A549 (cell line): ENCODE measurements around the gene SHBG. TPM values are rescaled to one million over a fixed set of nuclear protein-coding genes. Genes with fewer than 3 reads are reported as not detected.

Source experiments
- BHLHE40 ChIP-seq: IDR thresholded peaks from 2 replicates; pipeline ENCODE4 v1.6.1; 2012; ENCODE audit warnings: low read depth, low read length, inconsistent platforms
- CBX8 ChIP-seq: fragments of 200-600 bp; sonication (generic); IDR thresholded peaks from 2 replicates; pipeline ENCODE4 v1.6.1; 2016
- CHD4 ChIP-seq: fragments of 200-600 bp; sonication (generic); IDR thresholded peaks from 2 replicates; pipeline ENCODE4 v1.6.1; 2016; ENCODE audit warnings: antibody characterized with exemption, mild to moderate bottlenecking, borderline replicate concordance
- EHMT2 ChIP-seq: fragments of 200-600 bp; sonication (generic); IDR thresholded peaks from 2 replicates; pipeline ENCODE4 v1.6.1; 2016; ENCODE audit warnings: antibody characterized with exemption, low read depth, mild to moderate bottlenecking, moderate library complexity
- ESRRA ChIP-seq: fragments of 150-350 bp; IDR thresholded peaks from 2 replicates; pipeline ENCODE4 v1.6.1; 2014; ENCODE audit warnings: mild to moderate bottlenecking, low read length, borderline replicate concordance
- FOSL2 ChIP-seq, 2 experiments: fragments of 450-650 bp in 1 of 2; fragments of >200 bp in 1 of 2; sonication (Bioruptor Twin) in 1 of 2; formaldehyde crosslinking; IDR thresholded peaks; 2 replicates each; pipeline versions ENCODE4 v1.5.0 to v1.6.1; 2016 to 2020; ENCODE audit warnings: mild to moderate bottlenecking in 1 of 2, moderate library complexity in 1 of 2
- GATA3 ChIP-seq: IDR thresholded peaks from 2 replicates; pipeline ENCODE4 v1.6.1; 2012; ENCODE audit warnings: borderline replicate concordance
- HDAC2 ChIP-seq: fragments of 200-600 bp; sonication (generic); IDR thresholded peaks from 2 replicates; pipeline ENCODE4 v1.6.1; 2016
- HOXA7 ChIP-seq: fragments of 250-450 bp; sonication (Bioruptor Pico); IDR thresholded peaks from 2 replicates; pipeline ENCODE4 v1.5.0; 2020; ENCODE audit warnings: mild to moderate bottlenecking, moderate library complexity
- HOXB13 ChIP-seq: fragments of 250-450 bp; sonication (Bioruptor Pico); IDR thresholded peaks from 2 replicates; pipeline ENCODE4 v1.5.0; 2020; ENCODE audit warnings: low read depth, mild to moderate bottlenecking, moderate library complexity
- HOXB5 ChIP-seq: fragments of 250-450 bp; sonication (Bioruptor Pico); IDR thresholded peaks from 2 replicates; pipeline ENCODE4 v1.5.0; 2020; ENCODE audit warnings: mild to moderate bottlenecking, moderate library complexity
- JUN ChIP-seq, 2 experiments: fragments of >200 bp; sonication (Bioruptor Twin); formaldehyde crosslinking; IDR thresholded peaks; 2 replicates in 1 of 2; 3 replicates in 1 of 2; pipeline ENCODE4 v1.6.1; 2016 to 2017
- KDM1A ChIP-seq: fragments of 200-600 bp; sonication (generic); IDR thresholded peaks from 2 replicates; pipeline ENCODE4 v1.6.1; 2016; ENCODE audit warnings: low read depth, mild to moderate bottlenecking
- KDM5A ChIP-seq: fragments of 200-600 bp; sonication (generic); IDR thresholded peaks from 2 replicates; pipeline ENCODE4 v1.6.1; 2016; ENCODE audit warnings: antibody characterized with exemption, mild to moderate bottlenecking
- MAZ ChIP-seq: fragments of 150-350 bp; IDR thresholded peaks from 2 replicates; pipeline ENCODE4 v1.6.1; 2014; ENCODE audit warnings: antibody characterized with exemption, low read depth, low read length, borderline replicate concordance
- MYC ChIP-seq: IDR thresholded peaks from 2 replicates; pipeline ENCODE4 v1.6.1; 2012; ENCODE audit warnings: mild to moderate bottlenecking, inconsistent platforms, low read length, improper control_type of control experiment, borderline replicate concordance
- NFE2L2 ChIP-seq: fragments of 150-350 bp; conservative IDR thresholded peaks from 2 replicates; pipeline ENCODE4 v1.6.1; 2014; ENCODE audit warnings: low read length
- NPAS2 ChIP-seq: fragments of 250-450 bp; sonication (Bioruptor Pico); IDR thresholded peaks from 2 replicates; pipeline ENCODE4 v1.8.0; 2022; ENCODE audit warnings: mild to moderate bottlenecking, moderate library complexity, borderline replicate concordance
- NR3C1 ChIP-seq: fragments of >200 bp; sonication (Bioruptor Twin); formaldehyde crosslinking; IDR thresholded peaks from 3 replicates; pipeline ENCODE4 v1.6.1; 2017
- PHF8 ChIP-seq: fragments of 200-600 bp; sonication (generic); IDR thresholded peaks from 2 replicates; pipeline ENCODE4 v1.6.1; 2016; ENCODE audit warnings: low read depth, mild to moderate bottlenecking, antibody characterized with exemption, moderate library complexity, borderline replicate concordance
- POLR2A ChIP-seq: IDR thresholded peaks from 2 replicates; pipeline ENCODE4 v1.6.1; 2012; ENCODE audit warnings: mild to moderate bottlenecking, low read length
- POLR2AphosphoS2 ChIP-seq: conservative IDR thresholded peaks from 2 replicates; pipeline ENCODE4 v1.6.1; 2012; ENCODE audit warnings: low read length, improper control_type of control experiment, inconsistent platforms
- RARB ChIP-seq: fragments of 250-450 bp; sonication (Bioruptor Pico); IDR thresholded peaks from 2 replicates; pipeline ENCODE4 v1.8.0; 2021; ENCODE audit warnings: mild to moderate bottlenecking, moderate library complexity
- RCOR1 ChIP-seq: fragments of 150-350 bp; IDR thresholded peaks from 2 replicates; pipeline ENCODE4 v1.6.1; 2014; ENCODE audit warnings: antibody characterized with exemption, low read length, low read depth
- RNF2 ChIP-seq: fragments of 200-600 bp; sonication (generic); IDR thresholded peaks from 2 replicates; pipeline ENCODE4 v1.6.1; 2016; ENCODE audit warnings: low read depth, mild to moderate bottlenecking, antibody characterized with exemption, moderate library complexity, borderline replicate concordance
- SMC3 ChIP-seq: fragments of >200 bp; sonication (Bioruptor Twin); formaldehyde crosslinking; IDR thresholded peaks from 3 replicates; pipeline ENCODE4 v1.6.1; 2018; ENCODE audit warnings: inconsistent platforms
- TP53 ChIP-seq: fragments of 250-450 bp; sonication (Bioruptor Pico); IDR thresholded peaks from 2 replicates; pipeline ENCODE4 v1.5.0; 2021; ENCODE audit warnings: mild to moderate bottlenecking, moderate library complexity
- ZC3H11A ChIP-seq: fragments of 450-650 bp; IDR thresholded peaks from 2 replicates; pipeline ENCODE4 v1.6.1; 2014; ENCODE audit warnings: antibody characterized with exemption, mild to moderate bottlenecking
- ZSCAN20 ChIP-seq: fragments of 250-450 bp; sonication (Bioruptor Pico); IDR thresholded peaks from 2 replicates; pipeline ENCODE4 v1.8.0; 2022; ENCODE audit warnings: mild to moderate bottlenecking, moderate library complexity
- polyA plus RNA-seq, 4 experiments: library from polyadenylated mRNA; depleted of rRNA in 3 of 4; stranded (reverse); fragments of >200 nt; fragmentation: RNase III in 1 of 4; extraction: RNeasy Plus Mini Kit Qiagen cat#74134 plus additional on column Dnase treatment in 1 of 4; gene quantifications; 2 replicates in 3 of 4; 3 replicates in 1 of 4; pipeline ENCODE4 v1.2.3, GENCODE V29; 2011 to 2017
- TF ChIP-seq, protein P1 (sequence below): fragments of >200 bp; sonication (Bioruptor Twin); formaldehyde crosslinking; IDR thresholded peaks from 3 replicates; pipeline ENCODE4 v1.6.1; 2016
- TF ChIP-seq, protein P2 (sequence below): fragments of >200 bp; sonication (Bioruptor Twin); formaldehyde crosslinking; IDR thresholded peaks from 2 replicates; pipeline ENCODE4 v1.6.1; 2016
- TF ChIP-seq, protein P3 (sequence below): fragments of 250-450 bp; sonication (Bioruptor Pico); IDR thresholded peaks from 2 replicates; pipeline ENCODE4 v1.5.0; 2020; ENCODE audit warnings: low read depth, mild to moderate bottlenecking, moderate library complexity
- TF ChIP-seq, protein P4 (sequence below): fragments of 450-650 bp; IDR thresholded peaks from 2 replicates; pipeline ENCODE4 v1.6.1; 2014; ENCODE audit warnings: antibody characterized with exemption
- TF ChIP-seq, protein P5 (sequence below): fragments of 150-350 bp; IDR thresholded peaks from 2 replicates; pipeline ENCODE4 v1.6.1; 2014; ENCODE audit warnings: low read depth, mild to moderate bottlenecking, low read length
- TF ChIP-seq, protein P6 (sequence below): fragments of 200-600 bp; sonication (generic); IDR thresholded peaks from 2 replicates; pipeline ENCODE4 v1.6.1; 2016; ENCODE audit warnings: antibody characterized with exemption, mild to moderate bottlenecking, moderate library complexity

The SHBG gene
- polyA plus RNA-seq, 2 of the 4 experiments (the other 2 are of a cell fraction): 0.31 to 0.63 TPM

DNA sequence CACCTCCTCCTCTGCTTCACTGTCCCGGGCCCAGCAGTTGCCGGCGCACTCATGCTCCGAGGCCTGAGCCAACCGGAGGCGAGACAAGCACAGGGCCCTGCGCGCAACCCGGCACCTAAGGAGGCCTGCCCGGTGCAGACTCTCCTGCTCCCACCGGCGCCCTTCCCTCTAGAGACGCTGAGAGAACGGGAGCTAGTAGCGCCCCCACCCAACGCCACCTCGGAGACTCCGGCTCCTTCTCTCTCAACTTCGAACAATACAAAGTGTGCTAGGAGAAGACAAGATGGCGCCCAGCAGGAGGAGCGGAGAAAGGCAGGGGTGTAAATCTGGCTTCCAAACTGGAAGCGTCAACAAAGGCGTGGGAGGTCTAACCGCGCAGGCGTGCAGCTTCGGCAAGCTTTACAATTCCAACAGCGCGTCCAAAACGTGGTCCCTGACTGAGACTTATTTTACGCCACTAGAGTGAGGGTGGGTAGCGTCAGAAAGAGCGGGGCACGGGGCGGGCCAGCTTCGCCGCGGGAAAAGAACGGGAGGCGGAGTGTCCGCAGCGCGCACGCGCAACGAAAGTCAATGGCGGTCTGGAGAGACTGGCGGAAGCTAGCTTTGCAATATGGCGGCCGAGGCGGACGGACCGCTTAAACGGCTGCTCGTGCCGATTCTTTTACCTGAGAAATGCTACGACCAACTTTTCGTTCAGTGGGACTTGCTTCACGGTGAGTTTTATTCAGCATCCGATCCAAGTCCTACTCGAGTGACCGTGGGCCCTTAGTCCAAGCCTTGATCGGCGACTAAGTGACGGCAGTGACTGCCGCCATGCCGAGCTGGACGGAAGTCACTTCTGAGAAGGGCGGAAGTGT lies 46.5 kb upstream of the SHBG start, which contains the start of gene MPDU1 (continued):
- TF ChIP-seq TP53 (CRISPR knock-in tag): peak; percentile 97
- no peak; the same call in 1 of the 2 replicates for TF ChIP-seq POLR2AphosphoS2
- TF ChIP-seq POLR2A: peak; percentile 74
- 0 out of 2 replicates have a peak, but pooled peaks have one; percentile 39 for TF ChIP-seq GATA3
- TF ChIP-seq SMC3: no peak
- no peak for TF ChIP-seq MAZ
- peak; percentile 2; the same call in 1 of the 2 replicates for TF ChIP-seq BHLHE40
- TF ChIP-seq, protein P1, sequence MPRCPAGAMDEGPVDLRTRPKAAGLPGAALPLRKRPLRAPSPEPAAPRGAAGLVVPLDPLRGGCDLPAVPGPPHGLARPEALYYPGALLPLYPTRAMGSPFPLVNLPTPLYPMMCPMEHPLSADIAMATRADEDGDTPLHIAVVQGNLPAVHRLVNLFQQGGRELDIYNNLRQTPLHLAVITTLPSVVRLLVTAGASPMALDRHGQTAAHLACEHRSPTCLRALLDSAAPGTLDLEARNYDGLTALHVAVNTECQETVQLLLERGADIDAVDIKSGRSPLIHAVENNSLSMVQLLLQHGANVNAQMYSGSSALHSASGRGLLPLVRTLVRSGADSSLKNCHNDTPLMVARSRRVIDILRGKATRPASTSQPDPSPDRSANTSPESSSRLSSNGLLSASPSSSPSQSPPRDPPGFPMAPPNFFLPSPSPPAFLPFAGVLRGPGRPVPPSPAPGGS: peak; percentile 80
- TF ChIP-seq, protein P2, sequence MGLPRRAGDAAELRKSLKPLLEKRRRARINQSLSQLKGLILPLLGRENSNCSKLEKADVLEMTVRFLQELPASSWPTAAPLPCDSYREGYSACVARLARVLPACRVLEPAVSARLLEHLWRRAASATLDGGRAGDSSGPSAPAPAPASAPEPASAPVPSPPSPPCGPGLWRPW: no peak
- no peak for TF ChIP-seq RCOR1
- no peak for TF ChIP-seq RNF2
- TF ChIP-seq HDAC2: peak; percentile 79; the same call in 1 of the 2 replicates
- TF ChIP-seq ESRRA: no peak
- TF ChIP-seq, protein P3, sequence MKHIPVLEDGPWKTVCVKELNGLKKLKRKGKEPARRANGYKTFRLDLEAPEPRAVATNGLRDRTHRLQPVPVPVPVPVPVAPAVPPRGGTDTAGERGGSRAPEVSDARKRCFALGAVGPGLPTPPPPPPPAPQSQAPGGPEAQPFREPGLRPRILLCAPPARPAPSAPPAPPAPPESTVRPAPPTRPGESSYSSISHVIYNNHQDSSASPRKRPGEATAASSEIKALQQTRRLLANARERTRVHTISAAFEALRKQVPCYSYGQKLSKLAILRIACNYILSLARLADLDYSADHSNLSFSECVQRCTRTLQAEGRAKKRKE (CRISPR knock-in tag): peak; percentile 97
- TF ChIP-seq NPAS2 (CRISPR knock-in tag): peak; percentile 79
- no peak; the same call in none of the 2 replicates for TF ChIP-seq HOXA7 (CRISPR knock-in tag)
- peak; percentile 99 for TF ChIP-seq HOXB13
- TF ChIP-seq MYC: peak; percentile 85
- no peak for TF ChIP-seq ZC3H11A
- peak; percentile 95 to 97 for TF ChIP-seq JUN (IDR thresholded peaks at IDR 0.05)
- no peak for TF ChIP-seq NFE2L2
- TF ChIP-seq FOSL2 (IDR thresholded peaks at IDR 0.05): no peak
- no peak for TF ChIP-seq FOSL2 (CRISPR knock-in tag; IDR thresholded peaks at IDR 0.05)
- TF ChIP-seq KDM1A: no peak
- TF ChIP-seq NR3C1: no peak
- 0 out of 2 replicates have a peak, but pooled peaks have one; percentile 48 for TF ChIP-seq EHMT2
- no peak for TF ChIP-seq CBX8
- TF ChIP-seq KDM5A: peak; percentile 78
- TF ChIP-seq, protein P4, sequence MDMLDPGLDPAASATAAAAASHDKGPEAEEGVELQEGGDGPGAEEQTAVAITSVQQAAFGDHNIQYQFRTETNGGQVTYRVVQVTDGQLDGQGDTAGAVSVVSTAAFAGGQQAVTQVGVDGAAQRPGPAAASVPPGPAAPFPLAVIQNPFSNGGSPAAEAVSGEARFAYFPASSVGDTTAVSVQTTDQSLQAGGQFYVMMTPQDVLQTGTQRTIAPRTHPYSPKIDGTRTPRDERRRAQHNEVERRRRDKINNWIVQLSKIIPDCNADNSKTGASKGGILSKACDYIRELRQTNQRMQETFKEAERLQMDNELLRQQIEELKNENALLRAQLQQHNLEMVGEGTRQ: peak; percentile 57
- peak; percentile 99 for TF ChIP-seq PHF8
- no peak for TF ChIP-seq CHD4
- peak; percentile 91 for TF ChIP-seq ZSCAN20 (CRISPR knock-in tag)
- peak; percentile 82; the same call in 1 of the 2 replicates for TF ChIP-seq RARB (CRISPR knock-in tag)
- TF ChIP-seq, protein P5, sequence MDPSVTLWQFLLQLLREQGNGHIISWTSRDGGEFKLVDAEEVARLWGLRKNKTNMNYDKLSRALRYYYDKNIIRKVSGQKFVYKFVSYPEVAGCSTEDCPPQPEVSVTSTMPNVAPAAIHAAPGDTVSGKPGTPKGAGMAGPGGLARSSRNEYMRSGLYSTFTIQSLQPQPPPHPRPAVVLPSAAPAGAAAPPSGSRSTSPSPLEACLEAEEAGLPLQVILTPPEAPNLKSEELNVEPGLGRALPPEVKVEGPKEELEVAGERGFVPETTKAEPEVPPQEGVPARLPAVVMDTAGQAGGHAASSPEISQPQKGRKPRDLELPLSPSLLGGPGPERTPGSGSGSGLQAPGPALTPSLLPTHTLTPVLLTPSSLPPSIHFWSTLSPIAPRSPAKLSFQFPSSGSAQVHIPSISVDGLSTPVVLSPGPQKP: no peak
- TF ChIP-seq, protein P6, sequence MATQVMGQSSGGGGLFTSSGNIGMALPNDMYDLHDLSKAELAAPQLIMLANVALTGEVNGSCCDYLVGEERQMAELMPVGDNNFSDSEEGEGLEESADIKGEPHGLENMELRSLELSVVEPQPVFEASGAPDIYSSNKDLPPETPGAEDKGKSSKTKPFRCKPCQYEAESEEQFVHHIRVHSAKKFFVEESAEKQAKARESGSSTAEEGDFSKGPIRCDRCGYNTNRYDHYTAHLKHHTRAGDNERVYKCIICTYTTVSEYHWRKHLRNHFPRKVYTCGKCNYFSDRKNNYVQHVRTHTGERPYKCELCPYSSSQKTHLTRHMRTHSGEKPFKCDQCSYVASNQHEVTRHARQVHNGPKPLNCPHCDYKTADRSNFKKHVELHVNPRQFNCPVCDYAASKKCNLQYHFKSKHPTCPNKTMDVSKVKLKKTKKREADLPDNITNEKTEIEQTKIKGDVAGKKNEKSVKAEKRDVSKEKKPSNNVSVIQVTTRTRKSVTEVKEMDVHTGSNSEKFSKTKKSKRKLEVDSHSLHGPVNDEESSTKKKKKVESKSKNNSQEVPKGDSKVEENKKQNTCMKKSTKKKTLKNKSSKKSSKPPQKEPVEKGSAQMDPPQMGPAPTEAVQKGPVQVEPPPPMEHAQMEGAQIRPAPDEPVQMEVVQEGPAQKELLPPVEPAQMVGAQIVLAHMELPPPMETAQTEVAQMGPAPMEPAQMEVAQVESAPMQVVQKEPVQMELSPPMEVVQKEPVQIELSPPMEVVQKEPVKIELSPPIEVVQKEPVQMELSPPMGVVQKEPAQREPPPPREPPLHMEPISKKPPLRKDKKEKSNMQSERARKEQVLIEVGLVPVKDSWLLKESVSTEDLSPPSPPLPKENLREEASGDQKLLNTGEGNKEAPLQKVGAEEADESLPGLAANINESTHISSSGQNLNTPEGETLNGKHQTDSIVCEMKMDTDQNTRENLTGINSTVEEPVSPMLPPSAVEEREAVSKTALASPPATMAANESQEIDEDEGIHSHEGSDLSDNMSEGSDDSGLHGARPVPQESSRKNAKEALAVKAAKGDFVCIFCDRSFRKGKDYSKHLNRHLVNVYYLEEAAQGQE: no peak; the same call in 1 of the 2 replicates
- peak; percentile 95 for TF ChIP-seq HOXB5 (CRISPR knock-in tag)
